GM12874 (cell line): Measurements from ENCODE around the gene SULT2B1.

ENCODE experiments used
- TF ChIP-seq, protein P1 (sequence below): IDR thresholded peaks from 2 replicates; pipeline ENCODE4 v1.5.1; 2011; ENCODE audit warnings: low read depth, mild to moderate bottlenecking, control low read depth, low read length, moderate library complexity; ENCODE audit not compliant: insufficient read depth

Gene SULT2B1

DNA sequence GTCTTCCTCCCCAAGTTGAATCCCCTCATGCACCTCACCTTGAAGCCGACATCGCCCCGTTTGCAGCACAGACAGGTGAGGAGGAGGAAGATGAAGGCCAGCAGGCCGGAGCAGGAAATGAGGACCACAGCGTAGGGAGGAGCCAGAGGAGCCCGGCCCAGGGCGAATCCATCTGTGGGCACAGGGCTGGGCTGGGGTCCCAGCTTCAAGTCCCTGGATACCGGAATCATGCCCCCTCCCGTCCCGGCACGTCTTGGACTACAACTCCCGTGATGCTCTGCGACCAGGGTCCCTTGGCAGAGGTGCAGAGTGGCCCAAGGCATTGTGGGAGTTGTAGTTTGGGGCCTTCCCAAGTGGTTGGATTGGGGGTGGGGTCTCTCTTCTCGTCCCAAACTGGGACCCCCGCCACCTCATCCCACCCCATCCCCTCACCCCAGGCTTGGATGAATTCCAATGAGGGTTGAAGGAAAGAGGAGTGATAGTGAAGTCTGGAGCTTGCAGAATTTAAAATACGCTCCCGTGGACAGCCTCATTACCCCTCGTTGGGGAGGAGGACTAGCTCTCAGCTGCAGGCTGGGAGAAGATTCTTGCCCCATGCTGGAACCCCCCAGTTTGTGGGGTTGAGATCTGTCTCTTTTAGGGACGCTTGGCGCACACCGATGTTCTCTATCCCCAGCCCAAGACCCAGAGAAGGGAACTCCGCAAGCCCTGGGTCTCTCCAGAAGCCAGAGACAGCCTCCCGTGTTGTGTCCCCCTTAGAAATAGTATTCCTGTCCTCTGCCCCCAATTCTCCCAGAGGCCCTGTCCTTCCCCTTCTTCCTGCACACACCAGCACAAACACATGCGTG, 41.3 kb upstream of the SULT2B1 start:
- TF ChIP-seq, protein P1, sequence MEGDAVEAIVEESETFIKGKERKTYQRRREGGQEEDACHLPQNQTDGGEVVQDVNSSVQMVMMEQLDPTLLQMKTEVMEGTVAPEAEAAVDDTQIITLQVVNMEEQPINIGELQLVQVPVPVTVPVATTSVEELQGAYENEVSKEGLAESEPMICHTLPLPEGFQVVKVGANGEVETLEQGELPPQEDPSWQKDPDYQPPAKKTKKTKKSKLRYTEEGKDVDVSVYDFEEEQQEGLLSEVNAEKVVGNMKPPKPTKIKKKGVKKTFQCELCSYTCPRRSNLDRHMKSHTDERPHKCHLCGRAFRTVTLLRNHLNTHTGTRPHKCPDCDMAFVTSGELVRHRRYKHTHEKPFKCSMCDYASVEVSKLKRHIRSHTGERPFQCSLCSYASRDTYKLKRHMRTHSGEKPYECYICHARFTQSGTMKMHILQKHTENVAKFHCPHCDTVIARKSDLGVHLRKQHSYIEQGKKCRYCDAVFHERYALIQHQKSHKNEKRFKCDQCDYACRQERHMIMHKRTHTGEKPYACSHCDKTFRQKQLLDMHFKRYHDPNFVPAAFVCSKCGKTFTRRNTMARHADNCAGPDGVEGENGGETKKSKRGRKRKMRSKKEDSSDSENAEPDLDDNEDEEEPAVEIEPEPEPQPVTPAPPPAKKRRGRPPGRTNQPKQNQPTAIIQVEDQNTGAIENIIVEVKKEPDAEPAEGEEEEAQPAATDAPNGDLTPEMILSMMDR = no peak

DNA sequence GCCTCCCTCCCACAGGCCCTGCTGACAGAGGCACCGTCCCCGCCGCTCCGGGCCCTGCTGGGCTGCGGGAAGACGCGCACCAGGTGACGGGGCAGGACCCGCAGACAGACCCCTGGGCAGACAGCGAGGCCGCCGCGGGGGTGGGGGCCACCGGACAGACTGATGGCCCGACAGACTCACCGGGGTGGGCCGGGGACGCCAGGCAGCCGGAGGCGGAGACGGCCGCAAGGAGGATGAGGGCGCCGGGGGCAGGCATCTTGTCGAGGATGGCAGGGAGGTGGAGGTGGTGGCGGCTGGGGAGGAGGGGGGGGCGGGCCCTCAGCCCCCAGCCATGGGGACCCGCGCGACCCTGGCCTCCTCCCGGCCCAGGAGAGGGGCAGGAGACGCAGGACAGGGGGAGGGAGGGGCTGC, 40.6 kb upstream of the SULT2B1 start:
- TF ChIP-seq, protein P1 = no peak

DNA sequence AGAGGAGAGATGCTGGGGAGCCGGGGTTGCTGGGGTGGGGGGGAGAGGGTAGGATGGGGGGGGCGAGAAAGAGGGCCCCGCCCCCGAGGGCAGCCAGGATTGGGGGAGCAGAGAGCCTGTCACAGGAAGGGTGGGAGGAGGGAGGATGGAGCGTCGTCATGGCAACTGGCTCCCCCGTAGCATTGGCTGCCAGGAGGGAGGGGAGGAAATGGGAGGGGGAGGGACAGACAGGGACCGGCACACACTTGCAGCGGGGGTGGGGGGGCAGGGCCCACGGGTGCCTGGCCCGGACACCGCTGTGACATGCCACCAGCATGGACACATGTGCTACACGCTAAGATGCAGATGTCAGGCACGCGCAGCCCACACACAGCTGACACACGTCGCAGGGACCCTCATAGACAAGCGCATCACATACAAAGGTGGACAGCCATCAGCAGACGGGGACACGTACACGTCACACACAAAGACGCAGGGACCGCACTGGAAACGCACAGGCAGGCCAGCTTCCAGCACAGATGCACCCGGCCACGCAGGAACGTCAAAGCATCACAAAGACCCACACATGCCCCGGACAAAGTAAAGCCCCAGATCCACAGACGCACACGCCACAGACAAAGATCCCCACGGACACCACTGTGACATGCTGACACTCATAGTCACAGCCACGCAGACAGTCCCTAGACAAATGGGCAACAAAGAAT, 40.0 kb upstream of the SULT2B1 start, which contains the start of gene LMTK3:
LMTK3 (minus strand) TSS at position 36 of the 704 bp plus-strand sequence. CDS start 259 bp downstream, outside the sequence.
- TF ChIP-seq, protein P1 = no peak

DNA sequence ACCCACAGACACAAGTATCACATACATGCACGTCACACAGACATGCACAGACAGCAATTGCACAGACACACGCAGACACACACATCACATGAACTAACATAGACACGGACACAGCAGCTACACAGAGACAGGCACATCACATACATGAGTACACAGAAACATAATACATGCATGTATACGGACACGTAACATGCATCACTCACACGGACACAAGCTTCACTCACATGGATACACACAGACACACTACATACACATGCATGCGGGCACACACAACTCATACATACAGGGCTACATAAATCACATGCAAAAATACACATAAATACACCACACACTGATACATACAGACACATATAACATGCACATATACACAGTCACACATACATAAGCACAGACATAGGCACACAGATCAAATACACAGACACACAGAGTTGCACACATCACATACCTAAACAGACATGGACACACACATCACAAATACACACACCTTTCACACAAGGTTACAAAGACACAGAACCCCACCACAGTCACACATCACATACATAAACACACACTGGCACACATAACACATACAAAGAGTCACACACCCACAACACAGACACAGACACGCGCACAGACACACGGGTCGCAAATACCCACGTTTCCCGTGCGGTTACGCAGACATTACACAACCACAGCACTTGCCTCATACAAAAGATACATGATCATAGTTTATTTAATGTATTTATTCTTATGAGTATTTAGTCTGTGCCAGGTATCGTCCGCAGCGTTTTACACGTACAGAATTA, 39.3 kb upstream of the SULT2B1 start:
- TF ChIP-seq, protein P1 = no peak

DNA sequence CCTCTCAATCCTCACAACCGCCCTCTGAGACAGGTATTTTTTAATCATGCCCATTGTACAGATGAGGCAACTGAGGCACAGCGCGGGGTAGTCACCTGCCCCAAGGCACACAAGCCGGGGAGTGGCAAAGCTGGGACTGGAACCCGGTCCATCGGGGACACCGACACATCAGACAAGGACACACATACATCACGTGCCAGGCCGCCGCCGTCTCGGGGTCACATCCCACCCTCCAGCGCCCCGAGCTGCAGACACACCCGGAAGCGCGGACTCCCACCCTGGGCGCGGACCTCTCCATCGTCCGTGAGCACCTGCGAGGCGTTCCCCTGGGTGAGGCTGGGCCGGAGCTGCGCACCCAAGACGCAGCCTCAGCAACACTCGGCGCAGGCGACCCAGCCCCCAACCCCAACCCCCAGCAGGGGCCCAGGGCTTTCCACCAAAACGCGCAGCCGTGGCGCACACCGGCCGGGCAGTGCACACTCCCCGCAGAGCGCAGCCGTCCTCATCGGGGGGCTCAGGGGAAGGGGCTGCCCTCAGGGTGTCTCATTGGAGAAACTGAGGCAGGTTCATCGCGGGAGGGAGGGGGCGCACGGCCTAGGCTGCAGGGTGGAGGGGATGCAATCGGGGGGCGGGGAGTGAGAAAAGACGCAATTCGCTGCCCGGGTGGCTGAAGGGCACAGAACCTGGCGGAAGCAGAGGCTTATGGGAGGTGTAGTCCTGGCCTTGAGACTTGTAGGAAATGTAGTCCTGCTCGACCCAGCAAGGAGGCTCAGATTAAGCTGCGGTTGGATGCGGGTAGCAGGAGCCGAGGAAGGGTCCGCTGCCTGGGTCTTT, 38.5 kb upstream of the SULT2B1 start:
- TF ChIP-seq, protein P1 = no peak

DNA sequence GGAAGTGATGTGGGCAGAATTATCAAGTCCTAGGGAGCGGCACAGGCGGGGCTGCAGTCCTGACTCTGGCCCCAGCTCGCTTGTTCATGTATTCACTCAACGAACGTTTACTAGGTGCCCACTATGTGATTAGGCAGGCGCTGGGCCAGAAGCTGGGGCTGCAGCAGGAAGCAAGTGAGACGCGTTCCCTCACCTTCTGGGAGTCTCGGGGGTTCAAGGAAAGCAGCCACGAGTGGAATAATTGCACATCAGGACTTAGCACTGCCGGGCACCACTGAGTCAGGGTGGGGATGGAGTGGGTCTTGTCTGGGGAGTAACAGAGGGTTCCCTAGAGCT, 37.9 kb upstream of the SULT2B1 start:
- TF ChIP-seq, protein P1 = no peak
